HepG2 (cell line): ENCODE data around the gene ZNF511.

Experiments
- EP300 ChIP-seq, 3 experiments: sonication (generic) in 1 of 3; formaldehyde crosslinking in 1 of 3; IDR thresholded peaks; 2 replicates each; pipeline versions ENCODE4 v1.5.1 to v1.6.1; 2011 to 2020; ENCODE audit warnings: low read depth in 2 of 3, low read length in 2 of 3, borderline replicate concordance in 1 of 3, improper control_type of control experiment in 1 of 3, mild to moderate bottlenecking in 1 of 3, missing genetic modification reagents in 1 of 3, moderate library complexity in 1 of 3
- MTA3 ChIP-seq: sonication (generic); formaldehyde crosslinking; IDR thresholded peaks from 2 replicates; pipeline ENCODE4 v1.4.0; 2020; ENCODE audit warnings: missing genetic modification reagents
- POLR2A ChIP-seq, 2 experiments: IDR thresholded peaks; 2 replicates each; pipeline ENCODE4 v1.6.1; 2011; ENCODE audit warnings: low read depth in 2 of 2, low read length in 2 of 2, mild to moderate bottlenecking in 1 of 2, moderate library complexity in 1 of 2; ENCODE audit not compliant: insufficient read depth in 1 of 2
- POLR2AphosphoS5 ChIP-seq: IDR thresholded peaks from 2 replicates; pipeline ENCODE4 v1.6.1; 2012; ENCODE audit warnings: low read depth, low read length
- SIN3A ChIP-seq: IDR thresholded peaks from 2 replicates; pipeline ENCODE4 v1.6.1; 2011; ENCODE audit warnings: low read depth, mild to moderate bottlenecking, control low read depth, low read length, borderline replicate concordance
- ZBTB49 ChIP-seq: sonication (generic); formaldehyde crosslinking; IDR thresholded peaks from 2 replicates; pipeline ENCODE4 v1.4.0; 2020; ENCODE audit warnings: missing genetic modification reagents, borderline replicate concordance
- ZFX ChIP-seq: sonication (generic); formaldehyde crosslinking; IDR thresholded peaks from 2 replicates; pipeline ENCODE4 v1.4.0; 2020; ENCODE audit warnings: mild to moderate bottlenecking, low read depth, missing genetic modification reagents, moderate library complexity
- ZKSCAN1 ChIP-seq: fragments of 150-350 bp; IDR thresholded peaks from 2 replicates; pipeline ENCODE4 v1.6.1; 2014; ENCODE audit warnings: low read length
- ZNF274 ChIP-seq: sonication (generic); formaldehyde crosslinking; IDR thresholded peaks from 2 replicates; pipeline ENCODE4 v1.5.1; 2020; ENCODE audit warnings: mild to moderate bottlenecking, missing genetic modification reagents
- TF ChIP-seq, protein P1 (sequence below): sonication (generic); formaldehyde crosslinking; IDR thresholded peaks from 2 replicates; pipeline ENCODE4 v1.5.0; 2020; ENCODE audit warnings: mild to moderate bottlenecking, missing genetic modification reagents, moderate library complexity

DNA sequence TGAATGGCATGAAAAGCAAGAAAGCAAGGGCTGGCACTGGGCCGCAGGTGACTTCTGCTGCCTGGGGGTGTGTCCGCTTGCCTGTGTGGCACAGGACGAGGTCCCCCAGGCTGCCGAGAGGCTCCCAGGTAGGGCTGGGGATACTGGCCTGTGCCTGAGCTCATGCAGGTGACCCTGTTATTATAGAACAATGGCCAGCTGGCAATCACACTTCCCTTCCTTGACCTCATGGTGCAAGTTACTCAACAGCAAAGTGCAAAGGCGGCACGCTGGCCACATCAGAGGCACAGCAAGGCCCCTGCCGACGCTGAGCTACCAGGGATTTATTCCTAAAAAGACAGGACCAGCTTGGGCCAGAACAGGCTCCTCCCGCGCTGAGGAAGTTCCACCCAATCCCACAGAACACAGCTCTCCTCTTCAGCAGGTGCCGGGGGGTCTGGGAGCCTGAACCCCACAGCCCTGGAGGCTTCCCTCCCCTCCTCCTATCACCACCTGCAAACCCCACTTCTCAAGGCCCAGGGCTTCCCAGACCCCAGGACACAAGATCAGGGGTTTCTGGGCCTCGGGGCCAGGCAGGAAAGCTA, 30.6 kb upstream of the ZNF511 start:
- no peak for TF ChIP-seq POLR2A (IDR thresholded peaks at IDR 0.05; ENCODE audit: insufficient read depth in 1 of 2, low read depth in 2 of 2, low read length in 2 of 2)
- TF ChIP-seq SIN3A, result no peak
- TF ChIP-seq MTA3 (CRISPR knock-in tag), result no peak
- TF ChIP-seq ZBTB49 (CRISPR knock-in tag), result no peak
- no peak; the same call in 1 of the 2 replicates for TF ChIP-seq ZFX (CRISPR knock-in tag)
- TF ChIP-seq, protein P1, sequence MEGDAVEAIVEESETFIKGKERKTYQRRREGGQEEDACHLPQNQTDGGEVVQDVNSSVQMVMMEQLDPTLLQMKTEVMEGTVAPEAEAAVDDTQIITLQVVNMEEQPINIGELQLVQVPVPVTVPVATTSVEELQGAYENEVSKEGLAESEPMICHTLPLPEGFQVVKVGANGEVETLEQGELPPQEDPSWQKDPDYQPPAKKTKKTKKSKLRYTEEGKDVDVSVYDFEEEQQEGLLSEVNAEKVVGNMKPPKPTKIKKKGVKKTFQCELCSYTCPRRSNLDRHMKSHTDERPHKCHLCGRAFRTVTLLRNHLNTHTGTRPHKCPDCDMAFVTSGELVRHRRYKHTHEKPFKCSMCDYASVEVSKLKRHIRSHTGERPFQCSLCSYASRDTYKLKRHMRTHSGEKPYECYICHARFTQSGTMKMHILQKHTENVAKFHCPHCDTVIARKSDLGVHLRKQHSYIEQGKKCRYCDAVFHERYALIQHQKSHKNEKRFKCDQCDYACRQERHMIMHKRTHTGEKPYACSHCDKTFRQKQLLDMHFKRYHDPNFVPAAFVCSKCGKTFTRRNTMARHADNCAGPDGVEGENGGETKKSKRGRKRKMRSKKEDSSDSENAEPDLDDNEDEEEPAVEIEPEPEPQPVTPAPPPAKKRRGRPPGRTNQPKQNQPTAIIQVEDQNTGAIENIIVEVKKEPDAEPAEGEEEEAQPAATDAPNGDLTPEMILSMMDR (CRISPR knock-in tag), result no peak
- no peak for TF ChIP-seq ZKSCAN1
- TF ChIP-seq EP300 (IDR thresholded peaks at IDR 0.05; ENCODE audit: low read depth in 2 of 2, low read length in 2 of 2), result no peak
- 0 out of 2 replicates have a peak, but pooled peaks have one; percentile 19 for TF ChIP-seq EP300 (CRISPR knock-in tag; IDR thresholded peaks at IDR 0.05; ENCODE audit: borderline replicate concordance)
- TF ChIP-seq ZNF274 (CRISPR knock-in tag), result no peak
- TF ChIP-seq POLR2AphosphoS5, result no peak
